ENCODE measurements around the gene DNAI1.
"Not testable (repeated sequence)": the region's sequence is repeated elsewhere in the genome, so short reads cannot be mapped to it uniquely, and the experiment has no call there.

The DNAI1 gene

GRCh38 chr9:34513567-34514214 is 55.1 kb downstream of the DNAI1 start:
- peak; percentile 44 for DNase-seq (ENCODE audit: low spot score)

DNA sequence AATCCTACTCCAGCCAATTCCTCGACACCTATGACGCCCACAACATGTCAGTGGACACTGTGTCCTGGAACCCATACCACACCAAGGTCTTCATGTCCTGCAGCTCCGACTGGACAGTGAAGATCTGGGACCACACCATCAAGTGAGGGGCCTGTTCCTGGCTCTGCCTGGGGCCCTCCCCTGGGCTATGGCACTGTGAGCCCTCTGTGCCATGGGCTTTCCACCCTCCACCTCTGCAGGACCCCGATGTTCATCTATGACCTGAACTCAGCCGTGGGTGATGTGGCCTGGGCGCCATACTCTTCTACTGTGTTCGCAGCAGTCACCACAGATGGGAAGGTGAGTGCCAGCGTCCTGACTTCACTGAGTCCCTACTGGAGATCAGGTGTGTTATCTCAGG is 55.8 kb downstream of the DNAI1 start:
- DNase-seq (ENCODE audit: low spot score), result no peak

DNA sequence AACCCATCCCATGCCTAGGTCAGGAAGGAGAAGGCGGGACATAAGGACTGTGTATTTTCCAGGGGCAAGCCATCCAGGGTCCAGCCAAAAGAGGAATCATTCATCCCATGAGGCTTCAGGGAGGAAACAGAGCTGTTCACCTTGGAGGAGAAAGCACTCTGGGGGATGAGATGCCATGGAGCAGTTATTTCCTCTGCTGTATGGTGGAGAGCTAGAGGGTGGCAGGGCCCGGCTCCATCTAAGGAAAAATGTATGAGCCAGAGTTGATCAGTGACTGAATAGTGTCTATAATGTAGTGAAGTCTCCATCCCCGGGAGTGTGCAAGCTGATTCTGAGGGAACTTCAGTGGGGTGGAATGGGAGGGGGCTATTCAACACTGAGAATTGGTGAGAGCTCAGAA is 56.2 kb downstream of the DNAI1 start:
- no peak for DNase-seq (ENCODE audit: low spot score)

DNA sequence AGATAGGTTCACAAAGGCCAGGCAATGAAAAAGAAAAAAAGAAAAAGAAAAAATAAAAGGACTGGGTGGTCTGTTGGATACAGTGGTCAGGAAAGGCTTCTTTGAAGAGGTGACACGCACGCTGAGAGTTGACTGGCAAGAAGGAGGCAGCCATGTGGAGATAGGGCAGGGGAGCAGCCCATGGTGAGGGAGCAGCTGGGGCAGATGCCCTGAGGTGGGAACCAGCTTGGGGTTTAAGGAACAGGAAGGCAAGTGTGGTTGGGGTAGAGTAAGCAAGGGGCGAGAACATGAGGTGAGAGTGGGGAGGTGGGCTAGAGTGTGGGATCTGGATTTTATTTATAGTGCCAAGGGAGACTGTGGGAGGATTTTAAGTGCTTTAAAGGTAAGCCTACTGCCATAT is 57.4 kb downstream of the DNAI1 start:
- DNase-seq (ENCODE audit: low spot score), result no peak

- no peak for DNase-seq (ENCODE audit: low spot score)
These were observed 58.6 kb downstream of the DNAI1 start for GRCh38 chr9:34517185-34517584.

GRCh38 chr9:34518110-34518616 is 59.6 kb downstream of the DNAI1 start:
- no peak for DNase-seq (ENCODE audit: low spot score)

DNA sequence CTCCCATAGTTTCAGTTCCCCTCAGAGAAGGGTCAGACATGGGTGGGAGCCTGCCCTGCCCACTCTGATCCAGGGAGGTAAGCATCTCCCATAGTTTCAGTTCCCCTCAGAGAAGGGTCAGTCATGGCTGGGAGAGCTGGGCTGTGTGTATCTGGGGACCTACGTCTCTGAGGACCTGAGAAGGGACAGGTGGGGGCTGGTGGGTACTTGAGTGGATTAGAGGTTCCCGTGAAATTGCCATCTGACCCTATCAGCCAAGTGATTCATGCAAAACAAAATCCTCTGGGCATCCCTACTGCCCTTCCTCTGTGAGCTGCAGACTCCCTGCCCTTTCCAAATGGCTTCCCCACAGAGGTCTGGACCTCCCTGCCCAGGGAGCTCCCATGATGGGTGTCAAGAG is 60.3 kb downstream of the DNAI1 start:
- no peak for DNase-seq (ENCODE audit: low spot score)

GRCh38 chr9:34519321-34520020 is 60.9 kb downstream of the DNAI1 start:
- no peak for DNase-seq (ENCODE audit: low spot score)

DNA sequence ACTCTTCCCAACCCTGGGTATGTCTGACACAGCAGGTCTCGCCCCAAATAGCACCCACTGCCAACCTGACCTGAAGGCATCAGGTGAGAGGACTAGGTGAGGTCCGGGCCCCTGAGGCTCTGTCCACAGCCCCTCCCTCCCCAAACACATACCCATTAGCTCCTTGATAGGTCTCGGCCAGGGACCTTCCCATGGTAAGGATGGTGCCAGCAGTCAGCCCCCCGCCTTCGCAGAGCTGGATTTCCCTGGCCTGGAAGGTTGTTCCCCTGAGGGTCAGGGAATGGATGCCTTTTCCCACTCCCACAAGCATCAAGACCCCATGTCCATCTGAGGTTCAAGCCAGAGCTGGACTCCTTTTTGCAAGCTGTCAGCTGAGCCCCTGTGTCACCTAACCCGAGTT is 61.5 kb downstream of the DNAI1 start:
- DNase-seq (ENCODE audit: low spot score), result no peak

DNA sequence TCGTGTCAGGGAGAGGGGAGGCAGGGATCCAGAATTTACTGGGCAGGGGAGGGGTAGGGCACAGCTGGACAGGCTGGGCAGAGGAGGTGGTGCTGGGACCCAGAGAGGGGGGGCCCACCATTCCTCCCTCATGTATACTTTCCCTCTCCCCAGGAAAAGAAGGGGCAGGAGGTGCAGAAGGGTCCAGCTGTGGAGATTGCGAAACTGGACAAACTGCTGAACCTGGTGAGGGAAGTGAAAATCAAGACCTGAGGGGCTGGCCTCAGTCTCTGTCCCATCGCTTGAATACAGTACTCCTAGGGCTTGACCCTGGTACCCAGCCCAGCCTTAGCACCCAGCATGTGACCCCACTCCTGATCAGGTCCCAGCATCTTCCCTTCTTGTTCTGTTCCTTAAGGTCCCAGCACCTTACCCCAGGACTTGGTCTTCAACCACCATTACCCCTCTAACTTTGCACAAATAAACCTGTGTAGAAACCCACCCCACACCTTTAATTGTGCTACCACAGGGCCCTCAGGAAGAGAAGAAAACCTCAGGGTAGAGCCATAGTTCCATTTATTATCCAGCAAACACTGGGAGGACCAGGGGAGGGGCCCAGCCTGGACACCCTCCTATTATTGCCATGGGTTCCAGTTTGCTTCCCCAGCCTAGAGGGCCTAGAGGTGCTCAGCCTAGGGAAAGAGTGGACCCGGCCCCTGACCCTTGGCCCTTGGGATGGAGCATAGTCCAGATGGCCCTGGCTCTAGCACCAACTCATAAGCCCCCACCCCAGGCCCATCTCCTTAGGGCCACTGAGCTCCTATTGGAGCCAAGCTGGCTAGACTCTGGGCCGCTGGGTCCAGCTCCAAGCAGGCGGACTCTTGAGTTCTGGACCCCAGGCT is 62.1 kb downstream of the DNAI1 start:
- DNase-seq (ENCODE audit: low spot score), result no peak

- no peak for DNase-seq (ENCODE audit: low spot score)
These were observed 62.9 kb downstream of the DNAI1 start for GRCh38 chr9:34521406-34522045.

DNA sequence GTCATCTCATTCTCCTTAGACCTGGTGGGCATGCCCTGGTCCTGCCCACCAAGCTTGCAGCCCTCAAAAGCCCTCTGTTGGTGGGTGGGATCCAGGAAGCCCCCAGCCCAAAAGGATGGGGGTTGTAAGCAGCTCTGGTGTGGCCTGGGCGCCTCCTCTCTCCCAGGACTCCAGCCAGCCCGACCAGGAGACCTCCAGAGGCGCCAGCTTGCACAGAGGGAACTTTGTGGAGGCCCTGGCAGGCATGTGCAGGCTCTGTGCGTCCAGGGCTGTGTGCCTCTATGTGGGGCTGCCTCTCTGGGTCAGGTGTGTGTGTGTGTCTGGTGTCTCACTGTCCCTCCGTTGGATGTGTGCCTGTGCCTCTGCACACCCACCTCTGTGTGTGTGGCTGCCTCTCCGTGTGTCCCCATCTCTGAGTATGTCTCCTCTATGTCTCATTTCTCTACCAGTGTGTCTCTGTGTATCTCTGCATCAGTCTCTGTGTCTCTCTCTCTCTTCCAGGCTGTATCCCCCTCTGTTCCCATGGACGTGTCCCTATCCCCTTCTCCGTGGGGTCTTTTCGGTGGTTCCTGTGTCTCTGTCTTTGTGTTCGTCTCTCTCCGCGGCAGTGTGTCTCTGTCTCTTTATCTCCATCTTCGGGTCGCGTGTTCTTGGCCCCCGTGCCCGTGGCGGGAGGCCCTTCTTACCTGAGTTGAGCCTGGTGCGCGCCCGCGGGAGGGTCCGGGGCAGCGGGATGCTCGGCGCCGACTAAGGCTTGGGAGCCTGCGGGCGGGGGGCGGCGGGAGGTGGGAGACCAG is 63.7 kb downstream of the DNAI1 start:
- no peak for DNase-seq (ENCODE audit: low spot score)

DNA sequence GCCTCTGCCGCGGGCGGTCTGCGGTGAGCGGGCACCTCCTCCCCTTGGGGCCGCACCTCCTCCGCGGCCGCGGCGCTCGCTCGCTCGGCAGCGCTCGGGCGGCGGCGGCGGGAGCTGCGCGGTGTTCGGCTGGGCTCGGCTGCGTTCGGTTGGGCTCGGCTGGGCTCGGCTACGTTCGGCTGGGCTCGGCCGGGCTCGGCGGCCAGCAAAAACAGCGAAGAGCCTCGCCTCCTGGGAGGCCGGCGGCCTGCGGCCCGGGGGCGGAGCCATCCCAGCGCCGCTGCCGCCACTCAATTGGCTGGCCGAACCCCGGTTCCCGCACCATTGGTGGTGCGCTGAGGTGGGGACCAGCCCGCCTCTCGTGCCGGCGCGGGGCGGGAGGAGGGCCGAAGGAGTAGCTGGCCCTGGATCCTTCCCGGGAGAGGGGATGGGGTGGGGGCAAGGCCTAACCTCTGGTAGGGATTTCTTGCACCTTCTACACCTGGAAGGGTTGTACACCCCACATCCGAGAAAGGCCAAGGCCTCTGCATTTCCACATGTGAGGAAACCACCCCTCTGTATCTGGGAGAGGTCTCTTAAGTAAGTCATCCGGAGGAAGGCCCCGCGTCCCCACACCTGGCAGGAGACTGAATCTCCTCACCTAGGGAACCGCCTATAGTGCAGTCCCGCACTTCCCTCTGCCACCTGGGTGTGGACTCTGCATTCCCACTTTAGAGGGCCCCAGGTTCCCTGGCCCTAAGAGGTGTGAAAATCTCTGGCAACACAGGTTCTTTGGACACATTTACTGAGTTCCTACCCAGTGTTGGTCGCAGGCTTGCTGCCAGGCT is 64.6 kb downstream of the DNAI1 start, which contains the start of gene ENHO:
ENHO (minus strand) TSS at position 20 of the 827 bp plus-strand sequence. CDS start 1,295 bp downstream, outside the sequence.
- DNase-seq (ENCODE audit: low spot score), result peak; percentile 99

GRCh38 chr9:34524349-34524748 is 65.7 kb downstream of the DNAI1 start:
- DNase-seq (ENCODE audit: low spot score), result no peak

- DNase-seq (ENCODE audit: low spot score), result no peak
These were observed 67.4 kb downstream of the DNAI1 start for GRCh38 chr9:34526026-34526425.

GRCh38 chr9:34532041-34532440 is 73.4 kb downstream of the DNAI1 start:
- not testable (repeated sequence) for DNase-seq (ENCODE audit: low spot score)

GRCh38 chr9:34536685-34537084 is 78.1 kb downstream of the DNAI1 start:
- DNase-seq (ENCODE audit: low spot score), result no peak

- peak; percentile 74 for DNase-seq (ENCODE audit: low spot score)
These were observed 82.2 kb downstream of the DNAI1 start for GRCh38 chr9:34540827-34541226.

GRCh38 chr9:34541540-34541939 is 82.9 kb downstream of the DNAI1 start:
- no peak for DNase-seq (ENCODE audit: low spot score)

- no peak for DNase-seq (ENCODE audit: low spot score)
These were observed 85.4 kb downstream of the DNAI1 start for GRCh38 chr9:34544035-34544434.
